Non-pigmented ciliary epithelial cell (primary cell): ENCODE results near the gene TCHHL1.
"Not testable (repeated sequence)": the region's sequence is repeated elsewhere in the genome, so short reads cannot be mapped to it uniquely, and the experiment has no call there.

ENCODE experiments used
- DNase-seq: peaks from one replicate; pipeline ENCODE4 v3.0.0-alpha.2; 2010; ENCODE audit warnings: low read depth

Gene TCHHL1

GRCh38 chr1:152086760-152087159 lies 2.1 kb downstream of the TCHHL1 start:
- no peak for DNase-seq

- no peak for DNase-seq
These were observed 4.0 kb downstream of the TCHHL1 start for GRCh38 chr1:152084853-152085252.

- DNase-seq, result not testable (repeated sequence)
These were observed 7.8 kb downstream of the TCHHL1 start for GRCh38 chr1:152081026-152081425.

- DNase-seq, result not testable (repeated sequence)
These were observed 8.4 kb downstream of the TCHHL1 start for GRCh38 chr1:152080494-152080893.

GRCh38 chr1:152078831-152079441 lies 9.9 kb downstream of the TCHHL1 start:
- no peak for DNase-seq

GRCh38 chr1:152072311-152072710 lies 16.6 kb downstream of the TCHHL1 start:
- no peak for DNase-seq

GRCh38 chr1:152071123-152071522 lies 17.7 kb downstream of the TCHHL1 start:
- DNase-seq, result no peak

- no peak for DNase-seq
These were observed 20.9 kb downstream of the TCHHL1 start for GRCh38 chr1:152067929-152068328.

- no peak for DNase-seq
These were observed 21.7 kb downstream of the TCHHL1 start for GRCh38 chr1:152067150-152067549.

GRCh38 chr1:152061952-152062351 lies 26.9 kb downstream of the TCHHL1 start:
- no peak for DNase-seq

GRCh38 chr1:152053375-152053774 lies 35.5 kb downstream of the TCHHL1 start:
- DNase-seq, result no peak

GRCh38 chr1:152052606-152053005 lies 36.3 kb downstream of the TCHHL1 start:
- no peak for DNase-seq

GRCh38 chr1:152050886-152051675 lies 37.8 kb downstream of the TCHHL1 start:
- DNase-seq, result no peak

- no peak for DNase-seq
These were observed 39.4 kb downstream of the TCHHL1 start for GRCh38 chr1:152049291-152050083.

- DNase-seq, result no peak
These were observed 40.4 kb downstream of the TCHHL1 start for GRCh38 chr1:152048416-152049009.

- peak; percentile 99 for DNase-seq
These were observed 41.0 kb downstream of the TCHHL1 start for GRCh38 chr1:152047730-152048415.

GRCh38 chr1:152047413-152047729 lies 41.5 kb downstream of the TCHHL1 start:
- no peak for DNase-seq

- no peak for DNase-seq
These were observed 44.5 kb downstream of the TCHHL1 start for GRCh38 chr1:152044386-152044785.

- DNase-seq, result no peak
These were observed 45.0 kb downstream of the TCHHL1 start for GRCh38 chr1:152043870-152044269.

- no peak for DNase-seq
These were observed 46.8 kb downstream of the TCHHL1 start for GRCh38 chr1:152042030-152042429.

- DNase-seq, result no peak
These were observed 49.0 kb downstream of the TCHHL1 start for GRCh38 chr1:152039886-152040285.

- no peak for DNase-seq
These were observed 49.4 kb downstream of the TCHHL1 start for GRCh38 chr1:152039461-152039860.
